SK-N-SH treated with all-trans-retinoic acid at 6 μM for 48 hours (cell line): ENCODE measurements around the gene PURB.

ENCODE experiments used
- ARNTL ChIP-seq: fragments of 450-650 bp; formaldehyde crosslinking; IDR thresholded peaks from 2 replicates; pipeline ENCODE4 v1.5.0; 2020; ENCODE audit warnings: low read depth, mild to moderate bottlenecking, moderate library complexity, borderline replicate concordance
- BACH2 ChIP-seq: fragments of 250-450 bp; sonication (Bioruptor Pico); IDR thresholded peaks from 2 replicates; pipeline ENCODE4 v1.9.0; 2021; ENCODE audit warnings: mild to moderate bottlenecking, borderline replicate concordance
- CSDC2 ChIP-seq: fragments of 250-450 bp; sonication (Bioruptor Pico); IDR thresholded peaks from 2 replicates; pipeline ENCODE4 v1.5.0; 2020; ENCODE audit warnings: mild to moderate bottlenecking, moderate library complexity
- PPARA ChIP-seq: fragments of 250-450 bp; sonication (Bioruptor Pico); IDR thresholded peaks from 2 replicates; pipeline ENCODE4 v1.5.0; 2020; ENCODE audit warnings: mild to moderate bottlenecking, borderline replicate concordance
- SNAI2 ChIP-seq: fragments of 250-450 bp; sonication (Bioruptor Pico); IDR thresholded peaks from 2 replicates; pipeline ENCODE4 v1.5.0; 2020; ENCODE audit warnings: mild to moderate bottlenecking, moderate library complexity
- ZNF8 ChIP-seq: fragments of 450-650 bp; formaldehyde crosslinking; IDR thresholded peaks from 2 replicates; pipeline ENCODE4 v1.5.0; 2020; ENCODE audit warnings: mild to moderate bottlenecking, moderate library complexity
- TF ChIP-seq, protein P1 (sequence below): fragments of 250-450 bp; sonication (Bioruptor Pico); IDR thresholded peaks from 2 replicates; pipeline ENCODE4 v1.8.0; 2020; ENCODE audit warnings: mild to moderate bottlenecking, moderate library complexity, borderline replicate concordance

DNA sequence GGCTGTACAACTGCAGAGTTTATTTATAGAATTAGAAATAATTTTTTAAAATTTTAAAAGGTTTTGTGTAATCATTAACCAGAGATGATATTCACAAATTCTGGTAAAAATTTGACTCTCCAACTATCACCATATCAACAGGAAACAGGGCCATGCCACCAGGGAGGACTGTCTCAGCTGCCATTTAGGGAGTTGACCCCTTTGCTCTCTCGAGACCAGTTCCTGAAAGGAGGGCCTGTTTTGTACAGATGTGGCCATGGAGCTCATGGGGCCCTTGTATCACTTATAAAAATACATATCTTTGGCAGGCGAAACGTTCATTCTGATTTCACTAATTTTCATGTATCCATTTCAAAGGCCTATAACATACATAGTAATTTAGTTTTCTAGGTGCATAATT lies 57.8 kb downstream of the PURB start:
- TF ChIP-seq ARNTL (CRISPR knock-in tag) (no peak), SNAI2 (CRISPR knock-in tag) (no peak), CSDC2 (CRISPR knock-in tag) (no peak), ZNF8 (CRISPR knock-in tag) (no peak), PPARA (CRISPR knock-in tag) (no peak), BACH2 (CRISPR knock-in tag) (no peak)
- TF ChIP-seq, protein P1, sequence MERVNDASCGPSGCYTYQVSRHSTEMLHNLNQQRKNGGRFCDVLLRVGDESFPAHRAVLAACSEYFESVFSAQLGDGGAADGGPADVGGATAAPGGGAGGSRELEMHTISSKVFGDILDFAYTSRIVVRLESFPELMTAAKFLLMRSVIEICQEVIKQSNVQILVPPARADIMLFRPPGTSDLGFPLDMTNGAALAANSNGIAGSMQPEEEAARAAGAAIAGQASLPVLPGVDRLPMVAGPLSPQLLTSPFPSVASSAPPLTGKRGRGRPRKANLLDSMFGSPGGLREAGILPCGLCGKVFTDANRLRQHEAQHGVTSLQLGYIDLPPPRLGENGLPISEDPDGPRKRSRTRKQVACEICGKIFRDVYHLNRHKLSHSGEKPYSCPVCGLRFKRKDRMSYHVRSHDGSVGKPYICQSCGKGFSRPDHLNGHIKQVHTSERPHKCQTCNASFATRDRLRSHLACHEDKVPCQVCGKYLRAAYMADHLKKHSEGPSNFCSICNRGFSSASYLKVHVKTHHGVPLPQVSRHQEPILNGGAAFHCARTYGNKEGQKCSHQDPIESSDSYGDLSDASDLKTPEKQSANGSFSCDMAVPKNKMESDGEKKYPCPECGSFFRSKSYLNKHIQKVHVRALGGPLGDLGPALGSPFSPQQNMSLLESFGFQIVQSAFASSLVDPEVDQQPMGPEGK (CRISPR knock-in tag): no peak
